ENCODE data around the gene MUC5B.

DNA sequence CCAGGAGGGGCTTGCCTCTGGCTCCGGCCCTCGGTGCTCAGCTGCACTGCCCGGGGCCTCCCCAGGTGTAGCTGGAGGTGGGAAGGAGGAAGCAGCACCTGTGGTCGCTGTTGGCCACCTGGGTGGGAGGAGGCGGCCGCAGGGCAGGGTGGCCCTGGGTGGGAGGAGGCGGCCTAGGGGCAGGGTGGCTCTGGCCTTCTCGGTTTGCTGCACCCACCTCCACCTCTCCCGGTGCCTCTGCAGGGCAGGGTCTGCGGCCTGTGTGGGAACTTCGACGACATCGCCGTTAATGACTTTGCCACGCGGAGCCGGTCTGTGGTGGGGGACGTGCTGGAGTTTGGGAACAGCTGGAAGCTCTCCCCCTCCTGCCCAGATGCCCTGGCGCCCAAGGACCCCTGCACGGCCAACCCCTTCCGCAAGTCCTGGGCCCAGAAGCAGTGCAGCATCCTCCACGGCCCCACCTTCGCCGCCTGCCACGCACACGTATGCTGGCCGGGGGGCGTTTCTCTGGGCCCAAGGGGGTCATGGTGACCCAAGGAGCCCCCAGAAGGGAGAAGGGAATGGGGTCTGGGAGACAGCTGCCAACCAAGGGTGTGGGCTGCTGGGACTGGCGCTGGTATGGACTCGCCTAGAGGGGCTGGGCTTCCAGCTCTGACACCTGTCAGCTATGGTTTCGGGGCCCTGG lies 44.5 kb upstream of the MUC5B start:
- TF ChIP-seq, protein P1, sequence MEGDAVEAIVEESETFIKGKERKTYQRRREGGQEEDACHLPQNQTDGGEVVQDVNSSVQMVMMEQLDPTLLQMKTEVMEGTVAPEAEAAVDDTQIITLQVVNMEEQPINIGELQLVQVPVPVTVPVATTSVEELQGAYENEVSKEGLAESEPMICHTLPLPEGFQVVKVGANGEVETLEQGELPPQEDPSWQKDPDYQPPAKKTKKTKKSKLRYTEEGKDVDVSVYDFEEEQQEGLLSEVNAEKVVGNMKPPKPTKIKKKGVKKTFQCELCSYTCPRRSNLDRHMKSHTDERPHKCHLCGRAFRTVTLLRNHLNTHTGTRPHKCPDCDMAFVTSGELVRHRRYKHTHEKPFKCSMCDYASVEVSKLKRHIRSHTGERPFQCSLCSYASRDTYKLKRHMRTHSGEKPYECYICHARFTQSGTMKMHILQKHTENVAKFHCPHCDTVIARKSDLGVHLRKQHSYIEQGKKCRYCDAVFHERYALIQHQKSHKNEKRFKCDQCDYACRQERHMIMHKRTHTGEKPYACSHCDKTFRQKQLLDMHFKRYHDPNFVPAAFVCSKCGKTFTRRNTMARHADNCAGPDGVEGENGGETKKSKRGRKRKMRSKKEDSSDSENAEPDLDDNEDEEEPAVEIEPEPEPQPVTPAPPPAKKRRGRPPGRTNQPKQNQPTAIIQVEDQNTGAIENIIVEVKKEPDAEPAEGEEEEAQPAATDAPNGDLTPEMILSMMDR (IDR thresholded peaks at IDR 0.05) = no peak
- TF ChIP-seq POLR2A (IDR thresholded peaks at IDR 0.05) = no peak
